Nephron progenitor cell (in vitro differentiated cells): ENCODE results near the gene TREML1.

Source experiments
- DNase-seq: peaks from one replicate; pipeline ENCODE4 v3.0.0; 2021
- H3K27ac Mint-ChIP-seq: 2 replicates; pipeline ENCODE4 v1.8.0; 2021; ENCODE audit warnings: mild to moderate bottlenecking, moderate library complexity, mixed read lengths
- H3K27me3 Mint-ChIP-seq: 2 replicates; pipeline ENCODE4 v1.8.0; 2021; ENCODE audit warnings: mild to moderate bottlenecking, low read depth, mixed read lengths; ENCODE audit not compliant: poor library complexity
- H3K36me3 Mint-ChIP-seq: 2 replicates; pipeline ENCODE4 v1.8.0; 2021; ENCODE audit warnings: low read depth, mixed read lengths
- H3K4me1 Mint-ChIP-seq: 2 replicates; pipeline ENCODE4 v1.8.0; 2021; ENCODE audit warnings: mixed read lengths
- H3K4me3 Mint-ChIP-seq: 2 replicates; pipeline ENCODE4 v1.8.0; 2021; ENCODE audit warnings: mild to moderate bottlenecking, moderate library complexity, mixed read lengths
- H3K9me3 Mint-ChIP-seq: 2 replicates; pipeline ENCODE4 v1.8.0; 2021; ENCODE audit warnings: mild to moderate bottlenecking, moderate library complexity, mixed read lengths
- CTCF ChIP-seq: fragments of 200-600 bp; sonication (generic); IDR thresholded peaks from 2 replicates; pipeline ENCODE4 v1.5.0; 2021; ENCODE audit warnings: antibody characterized with exemption

The TREML1 gene

GRCh38 chr6:41150671-41151070, 3.5 kb downstream of the TREML1 start:
- Mint-ChIP-seq H3K27ac (no peak overlapping the region), H3K36me3 (no peaks in the 10 kb centered on the region), H3K4me3 (no peak overlapping the region), H3K9me3 (no peaks in the 10 kb centered on the region), H3K27me3 (peaks cover 15% of the 10 kb centered on the region), H3K4me1 (peaks cover 4% of the 10 kb centered on the region)
- no peak for TF ChIP-seq CTCF
- no peak for DNase-seq

- Mint-ChIP-seq H3K9me3 (no peaks in the 10 kb centered on the region), H3K27me3 (peaks cover 14% of the 10 kb centered on the region), H3K4me3 (no peak overlapping the region), H3K4me1 (no peaks in the 10 kb centered on the region), H3K36me3 (no peaks in the 10 kb centered on the region), H3K27ac (no peak overlapping the region)
- no peak for TF ChIP-seq CTCF
- DNase-seq: no peak
These were observed 6.2 kb downstream of the TREML1 start for GRCh38 chr6:41147917-41148316.

- H3K27ac Mint-ChIP-seq: no peak overlapping the region
- DNase-seq: no peak
- H3K4me1 Mint-ChIP-seq: no peaks in the 10 kb centered on the region
- no peaks in the 10 kb centered on the region for H3K36me3 Mint-ChIP-seq
- H3K4me3 Mint-ChIP-seq: no peak overlapping the region
- peaks cover 3% of the 10 kb centered on the region for H3K27me3 Mint-ChIP-seq
- H3K9me3 Mint-ChIP-seq: no peaks in the 10 kb centered on the region
- TF ChIP-seq CTCF: no peak
These were observed 17.2 kb downstream of the TREML1 start for GRCh38 chr6:41136911-41137310.

GRCh38 chr6:41135062-41135832, 18.9 kb downstream of the TREML1 start:
- no peaks in the 10 kb centered on the region for H3K36me3 Mint-ChIP-seq
- no peak for TF ChIP-seq CTCF

GRCh38 chr6:41132254-41132653, 21.9 kb downstream of the TREML1 start:
- no peak for DNase-seq
- no peaks in the 10 kb centered on the region for H3K27me3 Mint-ChIP-seq
- no peaks in the 10 kb centered on the region for H3K4me1 Mint-ChIP-seq
- H3K9me3 Mint-ChIP-seq: peaks cover 3% of the 10 kb centered on the region
- H3K4me3 Mint-ChIP-seq: no peak overlapping the region
- peaks cover 4% of the 10 kb centered on the region for H3K36me3 Mint-ChIP-seq
- no peak for TF ChIP-seq CTCF
- no peak overlapping the region for H3K27ac Mint-ChIP-seq

More at GRCh38 chr6:41135062-41135832, 18.9 kb downstream of the TREML1 start:
- no peak for DNase-seq
- Mint-ChIP-seq H3K4me1 (no peaks in the 10 kb centered on the region), H3K27me3 (peaks cover 3% of the 10 kb centered on the region), H3K27ac (no peak overlapping the region), H3K4me3 (no peak overlapping the region), H3K9me3 (no peaks in the 10 kb centered on the region)

- Mint-ChIP-seq H3K36me3 (peaks cover 14% of the 10 kb centered on the region), H3K9me3 (peaks cover 3% of the 10 kb centered on the region), H3K27me3 (no peaks in the 10 kb centered on the region), H3K4me3 (no peak overlapping the region), H3K4me1 (no peaks in the 10 kb centered on the region), H3K27ac (no peak overlapping the region)
- TF ChIP-seq CTCF: no peak
- no peak for DNase-seq
These were observed 28.9 kb downstream of the TREML1 start for GRCh38 chr6:41125282-41125681.
